ENCODE measurements around the gene GAS7.

- TF ChIP-seq CTCF (IDR thresholded peaks at IDR 0.05) (no peak), CREB1 (CRISPR knock-in tag; IDR thresholded peaks at IDR 0.05) (no peak), FOXJ3 (CRISPR knock-in tag; IDR thresholded peaks at IDR 0.05; ENCODE audit: borderline replicate concordance) (no peak), CREM (CRISPR knock-in tag; IDR thresholded peaks at IDR 0.05) (no peak), ELF4 (CRISPR knock-in tag; IDR thresholded peaks at IDR 0.05; ENCODE audit: low read depth) (no peak), PREB (CRISPR knock-in tag; IDR thresholded peaks at IDR 0.05; ENCODE audit: borderline replicate concordance) (no peak), JUN (CRISPR knock-in tag; IDR thresholded peaks at IDR 0.05) (no peak), E2F5 (CRISPR knock-in tag; IDR thresholded peaks at IDR 0.05) (no peak), IRF1 (CRISPR knock-in tag; IDR thresholded peaks at IDR 0.05) (no peak), RELA (CRISPR knock-in tag; IDR thresholded peaks at IDR 0.05; ENCODE audit: borderline replicate concordance) (no peak), TCF7 (CRISPR knock-in tag; IDR thresholded peaks at IDR 0.05; ENCODE audit: low read depth) (no peak), TEAD1 (CRISPR knock-in tag; IDR thresholded peaks at IDR 0.05) (no peak), NFYB (CRISPR knock-in tag; conservative IDR thresholded peaks at IDR 0.05; ENCODE audit: low read depth) (no peak), NFE2L1 (CRISPR knock-in tag; IDR thresholded peaks at IDR 0.05) (no peak)
These were observed 78.3 kb downstream of the GAS7 start for GRCh38 chr17:10120109-10120485.

Measured in WTC11 (cell line).